ENCODE measurements around the gene SFI1.

Gene SFI1

GRCh38 chr22:31496007-31496734, at the start of gene SFI1:
SFI1 (plus strand) TSS chr22:31496536; CDS start chr22:31508285, 11,749 bp downstream.
- peak; percentile 42 for TF ChIP-seq CTCF (IDR thresholded peaks at IDR 0.05; ENCODE audit: extremely low read depth, insufficient read depth, missing control alignments)
- in situ Hi-C loops (cut with MboI; ENCODE audit: low pct_unique_long_range_greater_than_20kb, low sequenced_read_pairs, unreplicated experiment), result no loop called here
- peak; percentile 90 for DNase-seq (ENCODE audit: low spot score)

GRCh38 chr22:31446767-31447166, 49.6 kb upstream of the SFI1 start:
- DNase-seq (ENCODE audit: low spot score), result no peak

GRCh38 chr22:31447337-31447736, 49.0 kb upstream of the SFI1 start:
- DNase-seq (ENCODE audit: low spot score), result no peak
- in situ Hi-C loops (cut with MboI; ENCODE audit: low pct_unique_long_range_greater_than_20kb, low sequenced_read_pairs, unreplicated experiment), result no loop called here
- TF ChIP-seq CTCF (IDR thresholded peaks at IDR 0.05; ENCODE audit: extremely low read depth, insufficient read depth, missing control alignments), result no peak

More at GRCh38 chr22:31446767-31447166, 49.6 kb upstream of the SFI1 start:
- in situ Hi-C loops (cut with MboI; ENCODE audit: low pct_unique_long_range_greater_than_20kb, low sequenced_read_pairs, unreplicated experiment), result no loop called here
- no peak for TF ChIP-seq CTCF (IDR thresholded peaks at IDR 0.05; ENCODE audit: extremely low read depth, insufficient read depth, missing control alignments)

- DNase-seq (ENCODE audit: low spot score), result no peak
- TF ChIP-seq CTCF (IDR thresholded peaks at IDR 0.05; ENCODE audit: extremely low read depth, insufficient read depth, missing control alignments), result no peak
- in situ Hi-C loops (cut with MboI; ENCODE audit: low pct_unique_long_range_greater_than_20kb, low sequenced_read_pairs, unreplicated experiment), result no loop called here
Observed at GRCh38 chr22:31448382-31448781, 48.0 kb upstream of the SFI1 start.

- no peak for TF ChIP-seq CTCF (IDR thresholded peaks at IDR 0.05; ENCODE audit: extremely low read depth, insufficient read depth, missing control alignments)
- DNase-seq (ENCODE audit: low spot score), result no peak
- in situ Hi-C loops (cut with MboI; ENCODE audit: low pct_unique_long_range_greater_than_20kb, low sequenced_read_pairs, unreplicated experiment), result no loop called here
Observed at GRCh38 chr22:31449506-31449905, 46.8 kb upstream of the SFI1 start.

GRCh38 chr22:31451709-31452571, 44.4 kb upstream of the SFI1 start:
- in situ Hi-C loops (cut with MboI; ENCODE audit: low pct_unique_long_range_greater_than_20kb, low sequenced_read_pairs, unreplicated experiment), result no loop called here
- TF ChIP-seq CTCF (IDR thresholded peaks at IDR 0.05; ENCODE audit: extremely low read depth, insufficient read depth, missing control alignments), result peak; percentile 63
- peak; percentile 24 for DNase-seq (ENCODE audit: low spot score)

Measured in GM13977 (cell line).